Measurements from ENCODE around the gene DCC.

DNA sequence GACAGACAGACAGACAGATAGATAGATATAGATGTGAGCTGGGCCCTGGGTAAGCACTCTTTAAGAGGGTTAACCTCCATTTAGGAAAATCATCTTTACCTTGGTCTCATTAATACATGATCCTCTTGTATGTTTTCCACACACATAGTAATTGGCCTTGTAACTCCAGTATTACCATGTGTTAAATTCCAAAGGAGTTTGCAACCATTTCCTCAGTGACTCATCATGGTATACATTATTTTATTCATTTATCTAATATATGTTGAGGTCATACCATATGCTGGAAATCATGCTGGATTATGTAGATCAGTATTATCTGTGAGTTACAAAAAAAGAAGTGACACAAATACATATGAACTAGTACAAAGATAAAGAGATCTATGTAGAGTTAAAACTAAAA is 504.3 kb downstream of the DCC start:
- TF ChIP-seq, protein P1, sequence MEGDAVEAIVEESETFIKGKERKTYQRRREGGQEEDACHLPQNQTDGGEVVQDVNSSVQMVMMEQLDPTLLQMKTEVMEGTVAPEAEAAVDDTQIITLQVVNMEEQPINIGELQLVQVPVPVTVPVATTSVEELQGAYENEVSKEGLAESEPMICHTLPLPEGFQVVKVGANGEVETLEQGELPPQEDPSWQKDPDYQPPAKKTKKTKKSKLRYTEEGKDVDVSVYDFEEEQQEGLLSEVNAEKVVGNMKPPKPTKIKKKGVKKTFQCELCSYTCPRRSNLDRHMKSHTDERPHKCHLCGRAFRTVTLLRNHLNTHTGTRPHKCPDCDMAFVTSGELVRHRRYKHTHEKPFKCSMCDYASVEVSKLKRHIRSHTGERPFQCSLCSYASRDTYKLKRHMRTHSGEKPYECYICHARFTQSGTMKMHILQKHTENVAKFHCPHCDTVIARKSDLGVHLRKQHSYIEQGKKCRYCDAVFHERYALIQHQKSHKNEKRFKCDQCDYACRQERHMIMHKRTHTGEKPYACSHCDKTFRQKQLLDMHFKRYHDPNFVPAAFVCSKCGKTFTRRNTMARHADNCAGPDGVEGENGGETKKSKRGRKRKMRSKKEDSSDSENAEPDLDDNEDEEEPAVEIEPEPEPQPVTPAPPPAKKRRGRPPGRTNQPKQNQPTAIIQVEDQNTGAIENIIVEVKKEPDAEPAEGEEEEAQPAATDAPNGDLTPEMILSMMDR (IDR thresholded peaks at IDR 0.05): no peak
- TF ChIP-seq, protein P2, sequence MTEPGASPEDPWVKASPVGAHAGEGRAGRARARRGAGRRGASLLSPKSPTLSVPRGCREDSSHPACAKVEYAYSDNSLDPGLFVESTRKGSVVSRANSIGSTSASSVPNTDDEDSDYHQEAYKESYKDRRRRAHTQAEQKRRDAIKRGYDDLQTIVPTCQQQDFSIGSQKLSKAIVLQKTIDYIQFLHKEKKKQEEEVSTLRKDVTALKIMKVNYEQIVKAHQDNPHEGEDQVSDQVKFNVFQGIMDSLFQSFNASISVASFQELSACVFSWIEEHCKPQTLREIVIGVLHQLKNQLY (CRISPR knock-in tag; IDR thresholded peaks at IDR 0.05): no peak
- TF ChIP-seq ZNF263 (CRISPR knock-in tag; IDR thresholded peaks at IDR 0.05; ENCODE audit: low read depth): no peak
- TF ChIP-seq, protein P3, sequence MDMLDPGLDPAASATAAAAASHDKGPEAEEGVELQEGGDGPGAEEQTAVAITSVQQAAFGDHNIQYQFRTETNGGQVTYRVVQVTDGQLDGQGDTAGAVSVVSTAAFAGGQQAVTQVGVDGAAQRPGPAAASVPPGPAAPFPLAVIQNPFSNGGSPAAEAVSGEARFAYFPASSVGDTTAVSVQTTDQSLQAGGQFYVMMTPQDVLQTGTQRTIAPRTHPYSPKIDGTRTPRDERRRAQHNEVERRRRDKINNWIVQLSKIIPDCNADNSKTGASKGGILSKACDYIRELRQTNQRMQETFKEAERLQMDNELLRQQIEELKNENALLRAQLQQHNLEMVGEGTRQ (CRISPR knock-in tag; IDR thresholded peaks at IDR 0.05): no peak
- no peak for TF ChIP-seq SMAD4 (CRISPR knock-in tag; IDR thresholded peaks at IDR 0.05)
